Measurements from ENCODE around the gene CENPE.
"Not testable (repeated sequence)": the region's sequence is repeated elsewhere in the genome, so short reads cannot be mapped to it uniquely, and the experiment has no call there.

The CENPE gene

DNA sequence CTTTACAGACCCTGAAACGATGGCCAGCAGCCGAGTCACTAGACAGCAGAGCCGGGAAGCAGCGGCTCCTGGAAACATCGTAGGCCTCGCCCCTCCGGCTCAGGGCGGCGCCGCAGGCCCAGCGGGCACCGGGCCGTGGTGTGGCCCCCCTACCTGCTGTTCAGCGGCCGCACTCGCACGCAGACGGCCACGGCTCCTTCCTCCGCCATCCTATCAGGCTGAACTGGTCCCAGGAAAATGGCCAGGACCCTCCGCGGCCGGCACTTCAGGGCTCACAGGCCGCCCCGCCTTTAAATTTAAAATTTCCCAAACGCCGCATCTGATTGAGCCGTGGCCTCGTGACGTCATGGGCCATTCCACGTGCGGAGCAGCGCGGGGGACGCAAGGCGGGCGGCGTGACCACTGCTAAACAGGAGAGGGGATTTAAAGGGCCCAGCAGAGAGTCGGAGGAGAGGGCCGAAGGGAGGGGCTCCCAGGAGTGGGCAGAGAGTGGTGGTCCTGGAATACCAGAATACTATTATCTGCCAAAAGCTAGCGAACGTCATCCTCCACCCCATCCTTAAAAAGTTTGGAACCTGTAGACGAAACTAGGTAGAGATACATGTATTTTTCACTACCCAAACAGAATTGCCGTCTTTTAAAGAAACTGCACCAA lies at the start of gene CENPE:
Gene CENPE (minus strand): TSS at position 233 of the 655 bp plus-strand sequence. CDS start 24 bp downstream, at position 209.
- DNase-seq = peak; percentile 60

GRCh38 chr4:103244251-103244650 lies 46.1 kb upstream of the CENPE start:
- DNase-seq = no peak

DNA sequence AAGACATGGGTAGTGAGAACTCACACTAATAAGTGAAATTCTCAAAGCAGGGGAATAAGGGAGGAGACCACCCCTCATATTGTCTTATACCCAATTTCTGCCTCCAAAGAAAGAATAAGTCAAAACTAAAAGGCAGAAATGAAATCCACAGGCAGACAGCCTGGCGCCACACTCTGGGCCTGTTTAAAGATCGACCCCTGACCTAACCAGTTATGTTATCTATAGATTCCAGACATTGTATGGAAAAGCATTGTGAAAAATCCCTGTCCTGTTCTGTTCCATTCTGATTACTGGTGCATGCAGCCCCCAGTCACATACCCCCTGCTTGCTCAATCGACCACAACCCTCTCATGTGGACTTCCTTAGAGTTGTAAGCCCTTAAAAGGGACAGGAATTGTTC lies 32.8 kb upstream of the CENPE start:
- not testable (repeated sequence) for DNase-seq

DNA sequence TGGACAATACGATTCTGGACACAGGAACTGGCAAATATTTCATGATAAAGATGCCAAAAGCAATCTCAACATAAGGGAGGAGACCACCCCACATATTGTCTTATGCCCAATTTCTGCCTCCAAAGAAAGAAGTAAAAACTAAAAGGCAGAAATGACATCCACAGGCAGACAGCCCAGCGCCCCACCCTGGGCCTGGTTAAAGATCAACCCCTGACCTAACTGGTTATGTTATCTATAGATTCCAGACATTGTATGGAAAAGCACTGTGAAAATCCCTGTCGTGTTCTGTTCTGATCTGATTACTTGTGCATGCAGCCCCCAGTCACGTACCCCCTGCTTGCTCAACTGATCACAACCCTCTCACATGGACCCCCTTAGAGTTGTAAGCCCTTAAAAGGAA lies 25.4 kb upstream of the CENPE start:
- DNase-seq = not testable (repeated sequence)

GRCh38 chr4:103207673-103208072 lies 9.5 kb upstream of the CENPE start:
- DNase-seq = no peak

DNA sequence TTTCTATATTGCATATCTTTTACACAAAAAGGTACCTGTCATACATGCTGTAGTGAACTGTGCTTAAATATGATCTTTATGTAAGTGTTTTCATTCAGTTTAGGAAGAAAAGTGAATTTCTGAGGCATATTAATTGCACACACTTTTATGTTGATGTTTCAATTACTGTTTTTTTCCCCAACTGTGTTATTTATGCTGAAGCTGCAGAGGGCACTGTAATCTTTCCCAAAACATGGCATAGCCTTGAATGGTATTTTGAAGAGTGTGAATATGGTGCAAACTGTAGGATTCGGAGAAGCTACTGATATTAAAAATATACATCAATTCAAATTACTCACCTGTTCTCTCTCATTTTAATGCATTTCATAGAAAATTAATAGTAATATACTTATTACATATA lies 6.0 kb upstream of the CENPE start:
- DNase-seq = peak; percentile 0

GRCh38 chr4:103201724-103202123 lies 3.6 kb upstream of the CENPE start:
- no peak for DNase-seq

GRCh38 chr4:103201253-103201652 lies 3.1 kb upstream of the CENPE start:
- DNase-seq = no peak

DNA sequence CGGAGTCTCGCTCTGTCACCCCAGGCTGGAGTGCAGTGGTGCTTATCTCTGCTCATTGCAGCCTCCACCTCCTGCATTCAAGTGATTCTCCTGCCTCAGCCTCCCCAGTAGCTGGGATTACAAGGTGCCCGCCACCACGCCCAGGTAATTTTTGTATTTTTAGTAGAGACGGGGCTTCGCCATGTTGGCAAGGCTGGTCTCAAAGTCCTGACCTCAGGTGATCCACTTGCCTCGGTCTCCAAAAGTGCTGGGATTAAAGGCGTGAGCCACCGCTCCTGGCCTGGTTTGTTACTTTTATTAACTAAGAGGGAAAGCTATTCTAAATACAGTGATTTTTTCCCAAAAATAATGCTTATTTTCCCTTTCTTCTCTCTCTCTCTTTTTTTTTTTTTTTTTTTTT lies 866 bp upstream of the CENPE start:
- DNase-seq = no peak

GRCh38 chr4:103197765-103198110 lies 405 bp downstream of the CENPE start:
- DNase-seq = no peak

- no peak for DNase-seq
Observed at GRCh38 chr4:103193457-103193856, 4.7 kb downstream of the CENPE start.

DNA sequence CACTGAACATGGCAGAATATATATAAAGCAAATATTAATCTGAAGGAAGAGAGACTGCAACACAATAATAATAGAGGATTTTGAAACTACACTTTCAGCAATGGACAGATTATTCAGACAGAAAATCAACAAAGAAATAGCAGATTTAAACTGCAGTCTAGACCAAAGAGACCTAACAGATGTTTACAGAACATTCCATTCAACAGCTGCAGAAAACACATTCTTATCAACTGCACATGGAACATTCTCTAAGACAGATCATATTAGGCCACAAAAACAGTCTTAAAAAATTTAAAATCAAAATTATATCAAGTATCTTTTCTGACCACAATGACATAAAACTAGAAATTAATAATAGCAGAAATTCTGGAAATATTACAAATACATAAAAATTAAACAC lies 27.1 kb downstream of the CENPE start:
- no peak for DNase-seq

GRCh38 chr4:103169750-103170149 lies 28.4 kb downstream of the CENPE start:
- DNase-seq = not testable (repeated sequence)

GRCh38 chr4:103168993-103169392 lies 29.1 kb downstream of the CENPE start:
- no peak for DNase-seq

- no peak for DNase-seq
Observed at GRCh38 chr4:103162176-103162575, 36.0 kb downstream of the CENPE start.

GRCh38 chr4:103158760-103159159 lies 39.4 kb downstream of the CENPE start:
- DNase-seq = no peak

DNA sequence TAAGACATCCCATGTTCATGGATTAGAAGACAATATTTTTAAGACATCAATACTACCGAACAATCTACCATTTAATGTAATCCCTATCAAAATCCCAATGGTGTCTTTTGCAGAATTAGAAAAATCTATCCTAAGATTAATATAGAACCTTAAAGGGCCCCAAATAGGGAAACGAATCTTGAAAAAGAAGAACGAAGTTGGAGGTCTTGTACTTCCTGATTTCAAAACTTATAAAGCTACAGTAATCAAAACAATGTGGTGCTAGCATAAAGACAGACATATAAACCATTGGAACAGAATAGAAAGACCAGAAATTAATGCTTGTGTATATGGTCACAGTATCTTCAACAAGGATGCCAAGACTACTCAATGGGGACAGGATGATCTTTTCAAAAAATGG lies 42.0 kb downstream of the CENPE start:
- DNase-seq = no peak

DNA sequence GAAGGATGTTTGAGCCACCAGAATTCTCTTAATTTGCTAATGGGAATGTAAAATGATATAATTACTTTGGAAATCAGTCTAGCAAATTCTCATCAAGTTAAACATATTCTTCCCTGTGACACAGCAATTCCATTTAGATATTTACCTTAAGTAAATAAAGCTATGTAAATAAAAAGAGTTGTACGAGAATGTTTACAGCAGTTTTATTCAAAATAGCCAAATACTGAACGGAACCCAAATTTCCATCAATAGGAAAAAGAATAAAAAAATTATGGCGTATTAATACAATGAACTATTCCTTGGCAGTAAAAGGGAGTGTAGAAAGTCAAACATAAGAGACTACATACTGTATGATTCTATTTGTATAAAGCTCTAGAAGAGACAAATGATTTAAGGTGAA lies 45.8 kb downstream of the CENPE start:
- no peak for DNase-seq

DNA sequence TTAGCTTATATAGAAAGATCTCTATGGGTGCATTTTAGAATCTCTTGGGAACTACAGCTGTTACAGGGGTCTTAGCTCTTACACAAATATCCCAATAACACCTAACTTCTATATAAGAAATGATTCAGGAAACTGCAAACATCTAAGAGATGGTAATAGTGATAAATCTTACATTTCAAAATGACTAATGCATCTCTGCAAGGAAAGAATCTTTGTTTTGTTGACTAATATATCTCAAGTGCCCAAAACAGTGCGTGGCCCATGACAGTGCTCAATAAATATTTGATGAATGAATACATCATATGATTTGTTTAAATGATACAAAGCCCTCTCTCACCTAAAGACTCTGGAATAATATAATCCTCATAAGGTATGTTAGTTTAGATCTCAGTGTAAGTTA lies 47.5 kb downstream of the CENPE start:
- DNase-seq = no peak

GRCh38 chr4:103144926-103145325 lies 53.2 kb downstream of the CENPE start:
- DNase-seq = no peak

GRCh38 chr4:103137446-103137827 lies 60.7 kb downstream of the CENPE start:
- DNase-seq = no peak

GRCh38 chr4:103136671-103137445 lies 61.3 kb downstream of the CENPE start:
- DNase-seq = no peak

GRCh38 chr4:103129174-103129573 lies 69.0 kb downstream of the CENPE start:
- no peak for DNase-seq

DNA sequence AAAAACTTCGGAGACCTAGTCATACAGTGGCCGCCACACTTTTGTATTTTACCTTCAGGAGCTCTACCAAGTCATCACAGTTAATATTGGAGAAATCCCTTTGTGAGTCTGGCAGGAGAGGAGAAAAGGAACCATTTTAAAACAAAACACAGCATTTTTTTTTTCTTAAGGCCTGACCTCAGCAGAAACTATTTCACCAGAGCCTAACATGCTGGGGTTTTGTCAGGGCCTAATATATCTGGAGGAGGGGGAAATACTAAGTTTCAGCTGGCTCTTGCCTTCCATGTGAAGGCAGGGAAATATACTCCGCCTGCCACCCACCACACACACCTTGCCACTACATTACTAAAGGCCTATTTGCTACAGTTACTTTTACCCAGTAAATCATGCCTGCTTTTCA lies 72.0 kb downstream of the CENPE start:
- DNase-seq = no peak

- no peak for DNase-seq
Observed at GRCh38 chr4:103123114-103123513, 75.0 kb downstream of the CENPE start.
